Measurements from ENCODE around the gene ABTB2.
"Not testable (repeated sequence)": the region's sequence is repeated elsewhere in the genome, so short reads cannot be mapped to it uniquely, and the experiment has no call there.

ABTB2 gene

DNA sequence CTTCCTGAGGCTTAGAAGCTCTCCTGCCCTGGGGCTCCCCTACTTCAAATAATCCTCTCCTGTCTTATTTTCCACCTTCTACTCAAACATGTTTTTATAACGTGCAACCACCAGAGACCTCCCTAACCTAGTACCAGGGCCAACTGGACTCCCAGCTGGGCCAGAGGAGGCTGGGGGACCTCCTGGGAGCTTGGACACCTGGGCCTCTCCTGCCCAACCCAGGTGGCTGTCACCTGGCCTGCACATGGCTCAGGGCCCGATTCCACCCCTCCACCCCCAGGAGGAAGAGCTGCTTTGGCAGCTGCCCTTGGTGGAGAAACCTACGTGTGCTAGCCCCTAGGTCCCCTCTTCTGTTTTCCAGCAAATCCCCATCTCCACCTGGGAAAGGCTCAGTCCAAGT is 105.2 kb downstream of the ABTB2 start:
- no peak for DNase-seq (ENCODE audit: low read depth, low spot score)
- no peak overlapping the region for H3K4me3 ChIP-seq (ENCODE audit: low read length)

DNA sequence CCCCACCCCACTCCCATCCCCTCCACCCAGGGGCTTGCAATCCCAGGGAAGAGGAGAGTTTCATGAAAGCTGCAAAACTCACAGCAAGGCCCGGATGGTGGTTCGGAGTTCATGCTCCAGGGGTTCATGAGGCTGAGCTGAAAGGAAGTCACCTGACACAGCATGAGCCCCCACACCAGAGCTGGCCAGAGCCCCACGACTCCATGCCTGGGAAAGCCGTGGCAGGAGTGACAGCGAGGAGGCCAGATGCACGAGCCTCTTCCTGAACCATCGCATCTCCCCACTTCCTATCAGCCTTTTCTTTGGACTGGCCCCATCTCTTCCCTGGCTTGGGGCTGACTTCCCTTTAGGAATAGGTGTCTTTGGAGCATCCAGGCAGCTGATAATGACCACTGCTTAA is 105.8 kb downstream of the ABTB2 start:
- H3K4me3 ChIP-seq (ENCODE audit: low read length), result no peak overlapping the region
- no peak for DNase-seq (ENCODE audit: low read depth, low spot score)

DNA sequence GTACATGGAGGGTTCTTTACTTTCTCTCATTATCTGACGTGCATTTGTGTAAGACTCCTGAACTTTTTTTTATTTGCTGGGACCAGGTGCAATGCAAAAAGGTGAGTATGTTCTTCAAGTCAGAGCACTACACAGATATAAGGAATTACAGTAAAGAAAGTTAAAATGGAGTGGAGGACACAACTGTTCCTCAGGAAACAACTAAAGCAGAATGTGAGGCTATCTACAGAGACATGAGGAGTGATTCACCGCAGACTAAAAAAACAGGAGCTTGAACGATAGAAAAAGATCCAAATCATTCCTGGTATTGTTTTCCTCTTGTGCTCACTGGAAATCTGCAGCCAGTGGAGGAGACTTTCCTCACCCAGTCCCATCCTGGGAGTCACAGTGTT is 106.2 kb downstream of the ABTB2 start:
- H3K4me3 ChIP-seq (ENCODE audit: low read length), result peak overlapping the region; percentile 32
- no peak for DNase-seq (ENCODE audit: low read depth, low spot score)

DNA sequence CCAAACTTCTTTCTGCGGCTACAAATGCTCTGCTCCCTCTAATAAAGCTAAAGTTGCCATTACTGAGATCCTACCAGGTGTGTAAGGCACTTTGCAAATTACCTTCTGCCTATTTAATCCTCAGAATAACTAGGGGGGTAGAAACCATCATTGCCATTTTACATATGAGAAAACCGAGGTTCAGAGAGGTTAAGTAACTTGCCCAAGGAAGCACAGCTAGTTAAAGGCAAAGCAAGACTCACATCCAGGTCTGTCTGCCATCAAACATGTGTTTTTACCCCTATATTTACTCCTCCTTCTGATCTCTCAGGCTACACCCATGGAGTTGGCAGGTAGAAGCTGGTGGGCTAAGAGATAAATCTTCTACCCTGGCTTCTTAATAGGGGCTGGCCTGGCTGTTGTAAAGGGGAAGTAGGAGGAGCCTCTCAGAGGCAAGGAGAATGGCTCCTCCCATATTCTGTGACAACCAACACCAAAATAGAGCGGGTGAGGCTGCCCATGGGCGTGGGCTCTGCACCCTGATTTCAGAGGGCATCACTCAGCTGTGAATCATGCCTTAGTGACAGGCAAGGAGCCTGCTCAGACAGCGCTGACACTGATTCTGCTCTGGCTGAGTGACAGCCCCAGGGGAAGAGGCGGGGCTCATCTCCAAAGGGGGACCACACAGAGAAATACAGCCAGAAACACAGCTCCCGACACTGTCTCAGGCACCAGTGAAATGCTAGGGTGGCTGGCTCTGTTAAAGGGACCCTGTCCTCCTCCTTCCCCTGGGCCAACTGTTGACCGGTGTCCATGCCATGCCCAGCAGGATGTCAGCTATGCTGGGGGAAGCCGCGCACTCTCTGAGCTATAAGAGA is 106.8 kb downstream of the ABTB2 start:
- DNase-seq (ENCODE audit: low read depth, low spot score), result peak; percentile 80
- H3K4me3 ChIP-seq (ENCODE audit: low read length), result peak overlapping the region; percentile 32

DNA sequence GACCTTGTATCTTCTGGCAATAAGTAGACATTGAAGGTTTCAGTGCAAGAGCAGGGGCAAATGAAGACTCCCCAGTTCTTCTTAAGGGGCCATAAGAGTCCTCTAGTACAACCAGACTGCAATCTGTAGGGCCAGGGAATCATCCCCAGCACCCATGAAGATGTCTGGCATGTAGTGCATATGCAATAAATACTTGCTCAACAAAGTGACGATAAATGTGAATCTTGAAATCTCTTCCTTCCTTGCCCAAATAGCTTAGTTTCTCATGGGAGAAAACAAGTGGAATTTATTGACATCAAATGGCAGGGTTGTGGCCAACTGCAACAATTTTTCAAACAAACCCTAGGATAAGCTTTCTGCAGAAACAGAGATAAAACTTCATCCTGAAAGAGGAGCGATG is 107.6 kb downstream of the ABTB2 start:
- DNase-seq (ENCODE audit: low read depth, low spot score), result no peak
- H3K4me3 ChIP-seq (ENCODE audit: low read length), result no peak overlapping the region

DNA sequence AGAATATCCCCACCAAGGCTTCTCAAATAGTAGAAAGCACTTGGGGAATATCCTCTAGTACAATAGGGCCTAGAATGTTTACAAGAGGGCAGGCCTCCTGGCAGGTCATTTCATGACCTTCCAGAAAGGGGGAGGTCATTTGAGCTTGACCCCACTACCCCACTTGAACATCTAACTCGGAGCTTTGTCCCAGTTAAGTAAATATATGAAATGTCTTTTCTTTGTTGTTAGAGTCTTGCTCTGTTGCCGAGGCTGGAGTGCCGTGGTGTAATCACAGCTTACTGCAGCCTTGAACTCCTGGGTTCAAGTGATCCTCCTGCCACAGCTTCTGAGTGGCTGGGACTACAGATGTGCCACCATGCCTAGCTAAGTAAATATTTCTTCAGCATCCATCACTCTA is 108.4 kb downstream of the ABTB2 start:
- DNase-seq (ENCODE audit: low read depth, low spot score), result no peak
- no peak overlapping the region for H3K4me3 ChIP-seq (ENCODE audit: low read length)

DNA sequence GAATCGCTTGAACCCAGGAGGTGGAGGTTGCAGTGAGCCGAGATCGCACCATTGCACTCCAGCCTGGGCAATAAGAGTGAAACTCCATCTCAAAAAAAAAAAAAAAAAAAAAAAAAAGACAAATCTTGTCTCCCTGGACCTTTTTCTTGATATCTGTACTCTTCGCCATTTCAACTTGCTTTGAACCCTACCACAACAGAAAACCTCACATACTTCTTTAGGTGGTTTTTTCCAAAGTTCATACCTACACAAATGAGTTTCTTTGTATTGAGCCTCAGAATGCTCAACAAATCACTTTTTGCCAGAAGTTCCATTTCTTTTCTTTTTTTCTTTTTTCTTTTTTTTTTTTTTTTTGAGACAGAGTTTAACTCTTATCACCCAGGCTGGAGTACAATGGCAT is 111.3 kb downstream of the ABTB2 start:
- peak; percentile 72 for DNase-seq (ENCODE audit: low read depth, low spot score)
- not testable (repeated sequence) for H3K4me3 ChIP-seq (ENCODE audit: low read length)

DNA sequence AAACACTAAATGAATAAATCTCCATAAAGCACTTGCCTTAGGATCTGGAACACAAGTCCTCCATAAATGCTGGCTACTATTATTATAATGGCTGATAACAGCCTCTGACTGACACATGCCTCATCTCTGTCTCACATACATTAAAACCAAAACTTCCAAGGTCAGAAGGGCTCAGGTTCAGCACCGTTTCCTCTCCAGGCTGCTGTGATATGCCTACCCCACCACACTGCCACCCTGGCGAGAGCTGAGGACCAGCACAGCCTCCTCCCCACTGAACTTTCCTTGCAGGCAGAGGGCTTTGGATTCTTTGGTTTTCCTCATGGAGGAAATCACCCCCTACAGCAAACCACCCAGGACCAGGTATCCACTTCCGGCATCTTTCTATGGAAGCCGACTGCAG is 112.8 kb downstream of the ABTB2 start:
- no peak overlapping the region for H3K4me3 ChIP-seq (ENCODE audit: low read length)
- no peak for DNase-seq (ENCODE audit: low read depth, low spot score)

DNA sequence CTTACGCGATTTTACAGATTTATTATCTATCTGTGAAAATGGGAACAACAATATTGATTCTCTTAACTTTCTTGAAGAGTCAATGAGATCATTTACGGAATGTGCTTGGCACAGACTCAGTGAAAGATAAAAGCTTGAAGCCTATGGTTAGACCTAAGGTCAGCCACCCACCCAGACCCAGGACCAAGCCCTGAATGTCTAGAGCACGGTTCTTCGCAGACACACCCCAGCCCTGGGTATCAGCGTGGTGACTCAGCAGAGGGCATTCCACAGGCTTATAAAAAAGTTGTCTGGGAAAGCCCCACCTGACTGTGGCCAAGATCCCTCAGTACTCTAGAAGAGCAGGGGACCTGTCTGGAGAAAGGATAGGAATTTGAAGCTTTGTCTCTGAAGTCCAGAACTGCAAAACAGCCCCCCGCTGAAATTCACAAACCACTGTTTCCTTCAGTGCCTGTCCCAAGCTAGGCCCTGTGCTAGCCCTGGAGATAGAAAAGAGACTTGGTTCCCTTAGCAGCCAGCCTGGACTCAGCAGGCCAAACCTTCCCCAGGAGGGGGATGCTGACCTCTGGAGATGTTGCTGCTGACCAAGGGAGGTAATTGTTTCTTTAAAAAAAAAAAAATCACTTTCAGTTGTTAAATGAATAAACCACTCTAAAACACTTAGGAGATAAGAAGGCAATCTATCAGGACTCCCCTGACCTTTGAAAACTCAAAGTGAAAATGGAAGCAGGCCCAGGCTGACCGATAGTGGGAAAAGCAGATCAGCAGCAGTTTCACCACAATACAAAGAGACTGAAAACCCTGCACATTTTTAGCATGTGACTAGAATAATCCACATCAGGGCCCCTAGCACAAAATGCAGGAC is 114.0 kb downstream of the ABTB2 start:
- no peak overlapping the region for H3K4me3 ChIP-seq (ENCODE audit: low read length)
- no peak for DNase-seq (ENCODE audit: low read depth, low spot score)

DNA sequence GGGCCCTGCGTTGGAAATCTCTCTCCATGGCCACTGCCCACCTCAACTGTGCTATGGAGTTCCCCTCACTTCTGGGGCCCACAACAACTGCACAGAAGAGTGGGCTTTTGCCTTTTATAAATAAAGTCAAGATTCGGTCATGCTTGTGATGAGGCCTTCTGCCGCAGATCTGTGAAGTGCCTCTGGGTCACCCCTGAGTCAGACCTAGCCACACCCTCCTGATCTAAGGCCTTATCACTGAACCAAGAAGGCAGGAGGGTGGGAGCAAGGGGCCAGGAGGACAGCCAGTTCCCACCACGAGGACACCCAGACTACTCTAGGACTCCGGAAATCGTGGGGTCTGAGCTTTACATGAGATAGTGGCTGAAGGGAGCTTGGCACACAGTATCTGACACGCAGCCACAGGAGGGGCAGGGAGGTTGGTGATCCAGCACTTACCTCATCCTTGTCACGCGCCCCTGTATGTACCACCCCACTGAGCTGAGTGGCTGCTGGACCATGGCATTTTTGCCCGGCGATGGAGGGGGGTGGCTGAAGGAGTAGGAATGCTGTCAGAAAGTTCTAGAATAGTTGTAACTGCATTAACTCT is 115.7 kb downstream of the ABTB2 start:
- H3K4me3 ChIP-seq (ENCODE audit: low read length), result no peak overlapping the region
- DNase-seq (ENCODE audit: low read depth, low spot score), result no peak

DNA sequence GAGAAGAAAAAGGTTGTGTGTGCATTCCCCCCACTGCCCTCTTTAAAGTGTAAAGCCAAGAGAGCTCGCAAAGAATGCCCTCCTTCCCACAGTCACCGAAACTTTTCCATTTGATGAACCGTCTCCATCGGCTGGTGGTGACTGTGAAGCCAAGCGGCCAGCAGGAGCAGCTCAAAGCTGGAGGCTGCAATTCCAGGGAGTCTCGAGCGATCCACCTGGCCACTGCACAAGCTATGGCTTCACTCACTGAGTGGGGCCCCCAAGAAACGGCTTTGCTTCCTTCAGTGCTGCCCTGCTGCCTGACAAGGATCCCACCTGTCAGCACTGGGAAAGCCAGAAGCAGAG is 117.7 kb downstream of the ABTB2 start:
- no peak overlapping the region for H3K4me3 ChIP-seq (ENCODE audit: low read length)
- no peak for DNase-seq (ENCODE audit: low read depth, low spot score)

DNA sequence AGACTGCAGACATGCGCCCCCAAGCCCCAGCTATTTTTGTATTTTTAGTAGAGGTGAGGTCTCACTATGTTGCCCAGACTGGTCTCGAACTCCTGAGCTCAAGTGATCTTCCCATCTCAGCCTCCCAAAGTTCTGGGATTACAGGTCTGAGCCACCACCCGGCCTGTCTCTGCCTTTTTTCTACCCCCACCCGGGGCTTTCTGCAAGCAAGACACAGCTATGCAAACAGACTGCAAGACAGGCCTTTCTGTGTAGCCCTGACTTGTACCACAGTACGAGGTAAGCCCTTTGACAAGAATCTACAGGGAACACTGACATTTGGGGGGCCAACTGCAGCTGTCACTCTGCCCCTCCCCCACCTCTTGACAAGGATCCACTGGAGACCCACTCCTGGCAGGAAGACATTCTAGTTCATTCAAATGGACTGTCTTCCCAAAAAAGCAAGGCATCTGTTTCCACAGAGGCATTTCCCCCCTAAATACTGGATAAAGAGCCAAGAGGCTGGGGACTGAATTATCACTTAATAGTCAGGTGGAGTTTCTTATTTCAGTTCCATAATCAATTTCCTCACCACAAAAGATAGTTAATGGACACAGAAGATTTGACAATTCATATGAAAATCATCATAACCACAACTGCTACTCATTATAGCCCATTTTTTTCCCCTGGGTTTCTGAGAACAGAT is 118.2 kb downstream of the ABTB2 start:
- no peak for DNase-seq (ENCODE audit: low read depth, low spot score)

DNA sequence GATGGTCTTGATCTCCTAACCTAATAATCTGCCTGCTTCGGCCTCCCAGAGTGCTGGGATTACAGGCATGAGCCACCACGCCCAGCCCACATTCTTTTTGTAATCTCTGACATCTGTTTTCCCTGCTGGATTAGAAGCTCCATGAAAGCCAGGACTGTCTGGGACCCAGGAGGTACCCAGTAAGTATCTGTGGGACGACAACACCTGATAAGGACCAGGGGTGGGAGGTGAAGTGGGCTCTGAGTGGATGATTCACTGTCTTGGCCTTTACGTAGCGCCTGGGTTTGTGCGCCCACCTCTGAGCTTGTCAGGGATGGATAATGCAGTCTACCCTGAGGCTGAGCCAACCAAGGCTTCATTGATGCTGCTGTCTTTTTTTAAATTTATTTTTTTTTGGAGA is 118.8 kb downstream of the ABTB2 start:
- H3K4me3 ChIP-seq (ENCODE audit: low read length), result no peak overlapping the region
- no peak for DNase-seq (ENCODE audit: low read depth, low spot score)

More for the DNA sequence above, 118.2 kb downstream of the ABTB2 start:
- H3K4me3 ChIP-seq (ENCODE audit: low read length), result no peak overlapping the region

DNA sequence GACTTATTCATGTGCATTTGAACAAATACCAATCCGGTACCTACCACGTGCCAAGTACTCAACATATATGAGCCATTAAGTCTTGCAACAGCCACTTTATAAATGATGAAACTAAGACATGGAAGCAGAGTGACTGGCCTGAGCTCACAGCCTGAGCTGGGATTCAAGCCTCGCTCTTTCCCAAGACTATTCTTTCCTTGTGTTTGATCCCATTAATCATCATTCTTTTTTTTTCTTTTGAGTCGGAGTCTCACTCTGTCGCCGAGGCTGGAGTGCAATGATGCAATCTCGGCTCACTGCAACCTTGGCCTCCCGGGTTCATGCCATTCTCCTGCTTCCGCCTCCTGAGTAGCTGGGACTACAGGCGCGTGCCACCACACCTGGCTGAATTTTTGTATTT is 119.3 kb downstream of the ABTB2 start:
- H3K4me3 ChIP-seq (ENCODE audit: low read length), result no peak overlapping the region
- DNase-seq (ENCODE audit: low read depth, low spot score), result no peak

DNA sequence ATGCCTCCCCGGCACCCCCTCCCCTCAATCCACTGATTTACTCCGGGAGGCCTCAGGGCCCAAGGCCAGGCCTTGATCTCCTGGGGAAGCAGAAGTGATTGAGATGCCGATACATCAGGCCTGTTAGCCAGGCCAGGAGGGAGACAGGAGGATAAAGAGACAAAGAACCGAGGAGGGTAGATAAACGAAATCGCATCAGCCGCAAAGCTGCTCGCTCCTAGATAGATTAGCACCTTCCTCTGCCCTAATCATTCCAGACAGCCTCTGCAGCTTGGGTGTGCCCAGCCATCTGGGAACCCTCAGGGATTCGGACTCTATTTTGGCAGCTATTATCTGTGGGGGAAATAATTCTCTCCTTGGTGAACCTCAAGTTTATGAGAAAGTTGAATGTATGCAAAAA is 121.2 kb downstream of the ABTB2 start:
- no peak for DNase-seq (ENCODE audit: low read depth, low spot score)
- no peak overlapping the region for H3K4me3 ChIP-seq (ENCODE audit: low read length)

DNA sequence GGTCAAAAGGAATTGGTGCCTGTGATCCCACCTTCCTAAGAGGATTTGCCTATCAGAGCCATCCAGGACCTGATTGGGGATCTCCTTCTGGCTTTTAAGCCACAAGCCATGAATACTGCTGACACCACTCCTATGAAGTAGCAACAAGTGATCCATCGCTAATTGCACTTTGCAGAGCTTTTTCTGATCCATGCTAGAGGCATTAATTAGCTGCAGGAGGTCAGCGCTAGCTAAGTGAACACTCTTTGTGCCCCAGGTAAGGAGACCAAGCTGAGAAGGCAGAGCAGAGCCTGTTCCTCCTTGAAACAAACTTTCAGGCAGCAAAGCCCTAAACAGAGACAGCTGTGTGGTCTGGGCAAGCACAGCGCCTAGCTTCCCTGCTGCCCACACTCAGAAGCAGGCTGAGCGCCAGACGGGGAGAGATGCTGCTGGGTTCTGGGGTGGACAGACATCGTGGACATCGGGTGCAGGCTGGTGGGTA is 122.2 kb downstream of the ABTB2 start:
- no peak for DNase-seq (ENCODE audit: low read depth, low spot score)
- no peak overlapping the region for H3K4me3 ChIP-seq (ENCODE audit: low read length)

DNA sequence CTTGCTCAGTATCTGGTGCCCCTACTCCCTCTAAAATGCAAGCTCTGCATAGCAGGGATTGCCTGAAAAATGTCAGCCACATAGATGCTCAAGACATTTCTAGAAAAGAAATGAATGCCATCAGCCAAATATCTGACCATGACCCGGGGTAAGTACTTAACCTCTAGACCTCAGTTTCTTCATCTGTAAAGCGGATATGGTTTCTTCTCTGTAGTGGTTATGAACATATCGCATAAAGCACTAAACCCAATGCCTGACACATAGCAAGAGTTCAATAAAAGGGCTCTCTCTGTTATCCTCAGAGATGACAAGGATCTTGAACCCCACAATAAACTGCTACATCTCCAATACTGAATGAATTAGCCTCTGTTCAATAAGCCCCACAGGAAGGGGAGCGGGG is 122.6 kb downstream of the ABTB2 start:
- H3K4me3 ChIP-seq (ENCODE audit: low read length), result no peak overlapping the region
- DNase-seq (ENCODE audit: low read depth, low spot score), result no peak

DNA sequence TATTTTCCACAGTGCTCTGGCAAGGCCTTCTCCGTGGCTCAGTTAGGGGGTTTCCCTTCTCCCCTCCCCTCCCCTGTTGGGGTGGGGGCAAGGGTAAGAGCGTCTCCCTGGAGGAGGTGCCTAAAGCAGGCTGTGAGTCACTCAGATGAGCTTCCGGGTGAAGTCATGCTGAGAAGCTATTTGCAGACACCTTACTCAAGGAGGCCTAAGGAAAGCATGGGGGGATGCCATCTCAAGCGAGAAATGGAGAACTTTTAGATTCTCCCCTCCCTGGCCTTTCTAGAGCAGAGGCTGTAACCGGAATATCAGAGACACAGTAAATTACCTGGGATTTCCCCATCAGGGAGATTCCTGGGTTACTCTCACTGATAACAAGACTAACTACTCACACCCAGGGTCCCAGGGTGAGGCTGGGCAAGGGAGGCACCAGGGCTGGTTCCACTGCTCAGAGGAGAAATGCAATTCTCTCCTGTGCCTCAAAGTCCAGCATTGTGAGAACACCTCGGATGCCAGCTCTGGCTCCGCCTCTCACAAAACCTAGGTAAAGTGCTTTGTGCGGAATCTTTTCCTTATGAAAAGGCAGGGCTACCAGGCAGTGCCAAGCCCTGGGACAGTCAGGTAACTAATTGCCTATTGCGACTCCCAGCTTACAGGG is 123.6 kb downstream of the ABTB2 start:
- H3K4me3 ChIP-seq (ENCODE audit: low read length), result no peak overlapping the region
- peak; percentile 42 for DNase-seq (ENCODE audit: low read depth, low spot score)

DNA sequence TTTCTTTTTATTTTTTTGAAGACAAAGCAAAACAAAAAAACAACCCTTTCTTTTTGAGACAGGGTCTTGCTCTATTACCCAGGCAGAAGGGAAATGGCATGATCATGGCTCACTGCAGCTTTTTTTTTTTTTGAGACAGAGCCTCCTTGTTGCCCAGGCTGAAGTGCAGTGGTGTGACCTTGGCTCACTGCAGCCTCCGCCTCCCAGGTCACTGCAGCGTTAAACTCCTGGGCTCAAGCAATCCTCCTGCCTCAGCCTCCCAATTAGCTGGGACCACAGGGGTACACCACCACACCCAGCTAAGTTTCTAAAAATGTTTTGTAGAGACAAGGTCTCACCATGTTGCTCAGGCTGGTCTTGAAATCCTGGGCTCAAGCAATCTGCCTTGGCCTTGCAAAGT is 124.6 kb downstream of the ABTB2 start:
- H3K4me3 ChIP-seq (ENCODE audit: low read length), result no peak overlapping the region
- no peak for DNase-seq (ENCODE audit: low read depth, low spot score)

Measured in Jurkat, Clone E6-1 (cell line).